Mucosa of stomach (tissue), 1 donor: ENCODE results near the gene IFNA14.

ENCODE experiments used
- H3K27me3 ChIP-seq: one replicate; pipeline ENCODE4 v1.7.0; 2013; ENCODE audit warnings: mild to moderate bottlenecking, low read length; ENCODE audit not compliant: control insufficient read depth, insufficient read depth
- H3K36me3 ChIP-seq: one replicate; pipeline ENCODE4 v1.7.0; 2013; ENCODE audit warnings: low read length; ENCODE audit not compliant: control insufficient read depth, insufficient read depth
- H3K4me1 ChIP-seq: one replicate; pipeline ENCODE4 v1.7.0; 2013; ENCODE audit warnings: mild to moderate bottlenecking, low read length; ENCODE audit not compliant: control insufficient read depth, insufficient read depth
- H3K4me3 ChIP-seq: one replicate; pipeline ENCODE4 v1.7.0; 2013; ENCODE audit warnings: low read length
- H3K9ac ChIP-seq: one replicate; pipeline ENCODE4 v1.7.0; 2013; ENCODE audit warnings: mild to moderate bottlenecking, low read length, moderate library complexity
- H3K9me3 ChIP-seq: one replicate; pipeline ENCODE4 v1.7.0; 2013; ENCODE audit warnings: mild to moderate bottlenecking, low read length, moderate library complexity; ENCODE audit not compliant: control insufficient read depth
- donor health status: Pancreatic carcinoma.

The IFNA14 gene

GRCh38 chr9:21239911-21240310 is at the start of gene IFNA14:
IFNA14 (minus strand) TSS chr9:21240005; CDS start chr9:21239935, 70 bp downstream.
- Histone ChIP-seq H3K4me1 (no peaks in the 10 kb centered on the region), H3K9ac (no peak within 1 kb of the TSS), H3K36me3 (no peaks in the 10 kb centered on the region), H3K9me3 (no peaks in the 10 kb centered on the region), H3K4me3 (no peak within 1 kb of the TSS), H3K27me3 (no peaks in the 10 kb centered on the region)

- no peaks in the 10 kb centered on the region for H3K36me3 ChIP-seq
- H3K4me1 ChIP-seq: no peaks in the 10 kb centered on the region
- no peaks in the 10 kb centered on the region for H3K27me3 ChIP-seq
- no peak overlapping the region for H3K4me3 ChIP-seq
- no peaks in the 10 kb centered on the region for H3K9me3 ChIP-seq
- no peak overlapping the region for H3K9ac ChIP-seq
Measured at GRCh38 chr9:21287280-21287679, 47.5 kb upstream of the IFNA14 start.

GRCh38 chr9:21286659-21287058 is 46.9 kb upstream of the IFNA14 start:
- Histone ChIP-seq H3K4me3 (no peak overlapping the region), H3K36me3 (no peaks in the 10 kb centered on the region), H3K4me1 (no peaks in the 10 kb centered on the region), H3K9ac (no peak overlapping the region), H3K27me3 (no peaks in the 10 kb centered on the region), H3K9me3 (no peaks in the 10 kb centered on the region)

GRCh38 chr9:21286099-21286498 is 46.3 kb upstream of the IFNA14 start:
- H3K9me3 ChIP-seq: no peaks in the 10 kb centered on the region
- no peaks in the 10 kb centered on the region for H3K36me3 ChIP-seq
- no peaks in the 10 kb centered on the region for H3K4me1 ChIP-seq
- H3K4me3 ChIP-seq: no peak overlapping the region
- no peaks in the 10 kb centered on the region for H3K27me3 ChIP-seq
- H3K9ac ChIP-seq: no peak overlapping the region

GRCh38 chr9:21281275-21281674 is 41.5 kb upstream of the IFNA14 start:
- H3K36me3 ChIP-seq: no peaks in the 10 kb centered on the region
- no peaks in the 10 kb centered on the region for H3K27me3 ChIP-seq
- H3K9me3 ChIP-seq: no peaks in the 10 kb centered on the region

GRCh38 chr9:21268347-21268657 is 28.5 kb upstream of the IFNA14 start:
- H3K9ac ChIP-seq: no peak overlapping the region
- H3K4me3 ChIP-seq: no peak overlapping the region
- H3K27me3 ChIP-seq: no peaks in the 10 kb centered on the region
- H3K9me3 ChIP-seq: no peaks in the 10 kb centered on the region
- H3K4me1 ChIP-seq: no peaks in the 10 kb centered on the region
- H3K36me3 ChIP-seq: no peaks in the 10 kb centered on the region

More at GRCh38 chr9:21281275-21281674, 41.5 kb upstream of the IFNA14 start:
- Histone ChIP-seq H3K4me1 (no peaks in the 10 kb centered on the region), H3K9ac (no peak overlapping the region), H3K4me3 (no peak overlapping the region)

- no peaks in the 10 kb centered on the region for H3K36me3 ChIP-seq
- H3K4me3 ChIP-seq: no peak overlapping the region
- no peak overlapping the region for H3K9ac ChIP-seq
- no peaks in the 10 kb centered on the region for H3K27me3 ChIP-seq
- no peaks in the 10 kb centered on the region for H3K9me3 ChIP-seq
- H3K4me1 ChIP-seq: no peaks in the 10 kb centered on the region
Measured at GRCh38 chr9:21267485-21268346, 27.9 kb upstream of the IFNA14 start.

- no peaks in the 10 kb centered on the region for H3K4me1 ChIP-seq
- no peaks in the 10 kb centered on the region for H3K9me3 ChIP-seq
- no peak overlapping the region for H3K9ac ChIP-seq
- no peak overlapping the region for H3K4me3 ChIP-seq
- no peaks in the 10 kb centered on the region for H3K36me3 ChIP-seq
- H3K27me3 ChIP-seq: no peaks in the 10 kb centered on the region
Measured at GRCh38 chr9:21266733-21267484, 27.1 kb upstream of the IFNA14 start.

GRCh38 chr9:21265421-21266189 is 25.8 kb upstream of the IFNA14 start:
- no peak overlapping the region for H3K4me3 ChIP-seq
- H3K9me3 ChIP-seq: no peaks in the 10 kb centered on the region
- H3K27me3 ChIP-seq: no peaks in the 10 kb centered on the region
- no peaks in the 10 kb centered on the region for H3K4me1 ChIP-seq
- no peak overlapping the region for H3K9ac ChIP-seq
- H3K36me3 ChIP-seq: no peaks in the 10 kb centered on the region

GRCh38 chr9:21255538-21256212 is 15.9 kb upstream of the IFNA14 start:
- H3K4me3 ChIP-seq: no peak overlapping the region
- no peaks in the 10 kb centered on the region for H3K27me3 ChIP-seq
- H3K9me3 ChIP-seq: no peaks in the 10 kb centered on the region
- H3K4me1 ChIP-seq: peaks cover 4% of the 10 kb centered on the region
- no peak overlapping the region for H3K9ac ChIP-seq
- H3K36me3 ChIP-seq: no peaks in the 10 kb centered on the region

- H3K4me1 ChIP-seq: peaks cover 4% of the 10 kb centered on the region
- H3K9me3 ChIP-seq: no peaks in the 10 kb centered on the region
- no peaks in the 10 kb centered on the region for H3K36me3 ChIP-seq
- H3K4me3 ChIP-seq: no peak overlapping the region
- H3K9ac ChIP-seq: no peak overlapping the region
- no peaks in the 10 kb centered on the region for H3K27me3 ChIP-seq
Measured at GRCh38 chr9:21252721-21253547, 13.1 kb upstream of the IFNA14 start.
